H9 (cell line): ENCODE data around the gene HEPH. TPM values are rescaled to one million over a fixed set of nuclear protein-coding genes. Genes with fewer than 3 reads are reported as not detected.
"Not testable (repeated sequence)": the region's sequence is repeated elsewhere in the genome, so short reads cannot be mapped to it uniquely, and the experiment has no call there.

Source experiments
- DNase-seq: peaks from one replicate; pipeline ENCODE4 v3.0.0-alpha.2; 2017
- H2AFZ ChIP-seq: one replicate; pipeline ENCODE4 v1.6.1; 2013; ENCODE audit warnings: mild to moderate bottlenecking, low read length, control low read depth, moderate library complexity
- H2AK5ac ChIP-seq: 2 replicates; pipeline ENCODE4 v1.6.1; 2013; ENCODE audit warnings: low read length, control low read depth, mixed read lengths; ENCODE audit not compliant: insufficient read length
- H2BK120ac ChIP-seq: one replicate; pipeline ENCODE4 v1.6.1; 2013; ENCODE audit warnings: low read depth, mild to moderate bottlenecking, low read length, control low read depth, inconsistent platforms; ENCODE audit not compliant: poor library complexity, severe bottlenecking
- H2BK12ac ChIP-seq: 2 replicates; pipeline ENCODE4 v1.6.1; 2013; ENCODE audit warnings: low read length, control low read depth, mixed read lengths, low read depth; ENCODE audit not compliant: insufficient read length
- H2BK15ac ChIP-seq: 2 replicates; pipeline ENCODE4 v1.6.1; 2013; ENCODE audit warnings: low read depth, low read length, control low read depth
- H2BK20ac ChIP-seq: one replicate; pipeline ENCODE4 v1.6.1; 2013; ENCODE audit warnings: low read depth, mild to moderate bottlenecking, low read length, control low read depth, inconsistent platforms; ENCODE audit not compliant: poor library complexity, severe bottlenecking
- H2BK5ac ChIP-seq: 2 replicates; pipeline ENCODE4 v1.6.1; 2013; ENCODE audit warnings: low read length, control low read depth, mixed read lengths; ENCODE audit not compliant: insufficient read length
- H3K14ac ChIP-seq: 2 replicates; pipeline ENCODE4 v1.6.1; 2013; ENCODE audit warnings: low read length, control low read depth; ENCODE audit not compliant: insufficient read depth
- H3K18ac ChIP-seq: 2 replicates; pipeline ENCODE4 v1.6.1; 2013; ENCODE audit warnings: low read depth, mild to moderate bottlenecking, mixed read lengths, low read length, control low read depth; ENCODE audit not compliant: insufficient read length
- H3K23ac ChIP-seq: 2 replicates; pipeline ENCODE4 v1.6.1; 2013; ENCODE audit warnings: low read length, control low read depth, mixed read lengths, low read depth; ENCODE audit not compliant: insufficient read length
- H3K23me2 ChIP-seq: 2 replicates; pipeline ENCODE4 v1.6.1; 2013; ENCODE audit warnings: low read depth, mild to moderate bottlenecking, mixed read lengths, low read length, control low read depth; ENCODE audit not compliant: insufficient read length, poor library complexity, severe bottlenecking
- H3K27ac ChIP-seq: 2 replicates; pipeline ENCODE4 v1.5.1; 2013; ENCODE audit warnings: low read length, control low read depth, mixed read lengths, low read depth; ENCODE audit not compliant: insufficient read length
- H3K27me3 ChIP-seq: 2 replicates; pipeline ENCODE4 v1.6.1; 2013; ENCODE audit warnings: low read length, control low read depth, inconsistent platforms; ENCODE audit not compliant: insufficient read depth
- H3K4ac ChIP-seq: 2 replicates; pipeline ENCODE4 v1.6.1; 2013; ENCODE audit warnings: low read depth, mild to moderate bottlenecking, control low read depth, inconsistent platforms, low read length, moderate library complexity
- H3K4me1 ChIP-seq: 2 replicates; pipeline ENCODE4 v1.6.1; 2013; ENCODE audit warnings: low read length, control low read depth, inconsistent platforms; ENCODE audit not compliant: insufficient read depth
- H3K4me2 ChIP-seq: 2 replicates; pipeline ENCODE4 v1.6.1; 2013; ENCODE audit warnings: low read length, control low read depth, mixed read lengths; ENCODE audit not compliant: insufficient read length, insufficient read depth
- H3K56ac ChIP-seq: 2 replicates; pipeline ENCODE4 v1.6.1; 2013; ENCODE audit warnings: low read depth, mild to moderate bottlenecking, mixed read lengths, low read length, control low read depth; ENCODE audit not compliant: insufficient read length
- H3K79me1 ChIP-seq: 2 replicates; pipeline ENCODE4 v1.6.1; 2013; ENCODE audit warnings: low read depth, mild to moderate bottlenecking, moderate library complexity, low read length, control low read depth, inconsistent platforms; ENCODE audit not compliant: insufficient read depth, poor library complexity, severe bottlenecking
- H3K79me2 ChIP-seq: 2 replicates; pipeline ENCODE4 v1.6.1; 2013; ENCODE audit warnings: low read length, control low read depth, inconsistent platforms; ENCODE audit not compliant: insufficient read depth
- H3K9ac ChIP-seq: 2 replicates; pipeline ENCODE4 v1.6.1; 2013; ENCODE audit warnings: low read length, control low read depth, mixed read lengths; ENCODE audit not compliant: insufficient read length; ENCODE audit errors: extremely low read depth
- H3K9me3 ChIP-seq: one replicate; pipeline ENCODE4 v1.6.1; 2013; ENCODE audit warnings: low read depth, low read length, inconsistent platforms; ENCODE audit not compliant: control insufficient read depth
- H3T11ph ChIP-seq: one replicate; pipeline ENCODE4 v1.6.1; 2013; ENCODE audit warnings: mild to moderate bottlenecking, low read length, control low read depth, inconsistent platforms
- H4K20me1 ChIP-seq: one replicate; pipeline ENCODE4 v1.6.1; 2013; ENCODE audit not compliant: control insufficient read depth, insufficient read length, insufficient read depth
- H4K5ac ChIP-seq: 2 replicates; pipeline ENCODE4 v1.6.1; 2013; ENCODE audit warnings: low read depth, mild to moderate bottlenecking, mixed read lengths, low read length, control low read depth; ENCODE audit not compliant: insufficient read length
- H4K8ac ChIP-seq: replicated peaks from 2 replicates; pipeline ENCODE4 v1.6.1; 2013; ENCODE audit warnings: low read length, control low read depth, mixed read lengths, low read depth; ENCODE audit not compliant: insufficient read length
- H4K91ac ChIP-seq: 2 replicates; pipeline ENCODE4 v1.6.1; 2013; ENCODE audit warnings: low read depth, mild to moderate bottlenecking, moderate library complexity, mixed read lengths, low read length, control low read depth; ENCODE audit not compliant: insufficient read length
- H3K27ac Mint-ChIP-seq, 3 experiments: 2 replicates in 2 of 3; 3 replicates in 1 of 3; pipeline ENCODE4 v1.8.0; 2020 to 2021; ENCODE audit warnings: mixed read lengths in 3 of 3, mild to moderate bottlenecking in 1 of 3, moderate library complexity in 1 of 3
- H3K27me3 Mint-ChIP-seq: 2 replicates; pipeline ENCODE4 v1.8.0; 2021; ENCODE audit warnings: low read depth, mild to moderate bottlenecking, moderate library complexity, mixed read lengths
- H3K36me3 Mint-ChIP-seq, 3 experiments: 2 replicates in 2 of 3; 3 replicates in 1 of 3; pipeline ENCODE4 v1.8.0; 2020 to 2021; ENCODE audit warnings: low read depth in 3 of 3, mixed read lengths in 3 of 3; ENCODE audit not compliant: insufficient read depth in 1 of 3
- H3K4me1 Mint-ChIP-seq, 2 experiments: 2 replicates each; pipeline ENCODE4 v1.8.0; 2020; ENCODE audit warnings: mixed read lengths in 2 of 2
- H3K4me3 Mint-ChIP-seq, 2 experiments: 2 replicates in 1 of 2; 3 replicates in 1 of 2; pipeline ENCODE4 v1.8.0; 2020 to 2021; ENCODE audit warnings: mild to moderate bottlenecking in 2 of 2, mixed read lengths in 2 of 2, moderate library complexity in 1 of 2
- H3K9me3 Mint-ChIP-seq, 2 experiments: 2 replicates in 1 of 2; 3 replicates in 1 of 2; pipeline ENCODE4 v1.8.0; 2020; ENCODE audit warnings: mild to moderate bottlenecking in 2 of 2, mixed read lengths in 2 of 2, moderate library complexity in 1 of 2
- WGBS: extraction: QIAGEN DNeasy Blood & Tissue Kit; methylation state at CpG from one replicate; pipeline ENCODE4 v1.1.7; 2013; ENCODE audit warnings: missing lambda C conversion rate, low lambda C conversion rate, mixed read lengths; ENCODE audit not compliant: insufficient read length; ENCODE audit errors: extremely low coverage; 5-methylcytosine and 5-hydroxymethylcytosine counted together
- total RNA-seq: library from RNA; stranded (reverse); gene quantifications from 2 replicates; pipeline ENCODE4 v1.2.1, GENCODE V29; 2021
- TF ChIP-seq, protein P1 (sequence below): fragments of 200-600 bp; sonication (generic); conservative IDR thresholded peaks from 3 replicates; pipeline ENCODE4 v1.8.0; 2021; ENCODE audit warnings: antibody characterized with exemption, mild to moderate bottlenecking

HEPH gene
- total RNA-seq, 1 experiment from 2014 or later = 60.6 TPM

DNA sequence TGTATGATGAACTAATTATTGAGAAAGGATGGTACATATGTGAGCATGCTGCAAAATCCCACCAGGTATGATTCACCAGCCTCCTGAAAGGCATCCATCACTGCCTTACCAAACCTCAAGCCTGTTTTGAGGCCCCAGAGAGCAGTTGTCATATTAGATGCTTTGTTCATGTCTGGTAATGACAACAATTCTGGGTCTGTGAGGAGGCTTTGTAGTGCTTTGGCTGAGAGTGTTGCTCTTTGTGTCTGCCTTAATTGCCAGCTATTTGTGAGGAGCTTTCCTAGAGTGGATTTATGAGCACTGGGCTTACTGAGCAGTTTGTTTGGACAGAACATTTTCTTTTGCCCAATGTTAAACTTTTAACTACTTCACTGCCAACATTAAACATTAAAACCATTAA is 69.2 kb downstream of the HEPH start:
- H3K27me3 Mint-ChIP-seq = no peaks in the 10 kb centered on the region
- no peak overlapping the region for H2BK12ac ChIP-seq
- no peaks in the 10 kb centered on the region for H3K79me2 ChIP-seq
- no peak overlapping the region for H3K14ac ChIP-seq
- H3T11ph ChIP-seq = no peak overlapping the region
- peaks cover 32 to 42% (median 36%) of the 10 kb centered on the region in 3 experiments for H3K36me3 Mint-ChIP-seq
- H3K79me1 ChIP-seq = no peaks in the 10 kb centered on the region
- H2BK15ac ChIP-seq = no peak overlapping the region
- no peak overlapping the region for H2BK20ac ChIP-seq
- no peak overlapping the region for H3K4me3 Mint-ChIP-seq
- TF ChIP-seq, protein P1, sequence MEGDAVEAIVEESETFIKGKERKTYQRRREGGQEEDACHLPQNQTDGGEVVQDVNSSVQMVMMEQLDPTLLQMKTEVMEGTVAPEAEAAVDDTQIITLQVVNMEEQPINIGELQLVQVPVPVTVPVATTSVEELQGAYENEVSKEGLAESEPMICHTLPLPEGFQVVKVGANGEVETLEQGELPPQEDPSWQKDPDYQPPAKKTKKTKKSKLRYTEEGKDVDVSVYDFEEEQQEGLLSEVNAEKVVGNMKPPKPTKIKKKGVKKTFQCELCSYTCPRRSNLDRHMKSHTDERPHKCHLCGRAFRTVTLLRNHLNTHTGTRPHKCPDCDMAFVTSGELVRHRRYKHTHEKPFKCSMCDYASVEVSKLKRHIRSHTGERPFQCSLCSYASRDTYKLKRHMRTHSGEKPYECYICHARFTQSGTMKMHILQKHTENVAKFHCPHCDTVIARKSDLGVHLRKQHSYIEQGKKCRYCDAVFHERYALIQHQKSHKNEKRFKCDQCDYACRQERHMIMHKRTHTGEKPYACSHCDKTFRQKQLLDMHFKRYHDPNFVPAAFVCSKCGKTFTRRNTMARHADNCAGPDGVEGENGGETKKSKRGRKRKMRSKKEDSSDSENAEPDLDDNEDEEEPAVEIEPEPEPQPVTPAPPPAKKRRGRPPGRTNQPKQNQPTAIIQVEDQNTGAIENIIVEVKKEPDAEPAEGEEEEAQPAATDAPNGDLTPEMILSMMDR = no peak
- no peak overlapping the region for H2BK120ac ChIP-seq
- H3K9me3 ChIP-seq = peaks cover 22% of the 10 kb centered on the region
- no peak overlapping the region for H4K91ac ChIP-seq
- H3K4ac ChIP-seq = no peak overlapping the region
- no peak overlapping the region for H2AK5ac ChIP-seq
- DNase-seq = no peak
- no peak overlapping the region for H2AFZ ChIP-seq
- no peaks in the 10 kb centered on the region for H3K4me1 Mint-ChIP-seq
- H4K5ac ChIP-seq = no peak overlapping the region
- H3K27me3 ChIP-seq = no peaks in the 10 kb centered on the region
- no peak overlapping the region for H3K56ac ChIP-seq
- H4K8ac ChIP-seq = no peak overlapping the region
- no peaks in the 10 kb centered on the region for H3K4me1 ChIP-seq
- no peak overlapping the region for H3K18ac ChIP-seq
- H2BK5ac ChIP-seq = no peak overlapping the region
- H4K20me1 ChIP-seq = no peaks in the 10 kb centered on the region
- peaks cover 59 to 61% of the 10 kb centered on the region in 2 experiments for H3K9me3 Mint-ChIP-seq
- H3K23me2 ChIP-seq = no peaks in the 10 kb centered on the region
- no peak overlapping the region for H3K27ac Mint-ChIP-seq
- no peak overlapping the region for H3K9ac ChIP-seq
- no peak overlapping the region for H3K23ac ChIP-seq
- no peak overlapping the region for H3K27ac ChIP-seq
- H3K4me2 ChIP-seq = no peak overlapping the region

DNA sequence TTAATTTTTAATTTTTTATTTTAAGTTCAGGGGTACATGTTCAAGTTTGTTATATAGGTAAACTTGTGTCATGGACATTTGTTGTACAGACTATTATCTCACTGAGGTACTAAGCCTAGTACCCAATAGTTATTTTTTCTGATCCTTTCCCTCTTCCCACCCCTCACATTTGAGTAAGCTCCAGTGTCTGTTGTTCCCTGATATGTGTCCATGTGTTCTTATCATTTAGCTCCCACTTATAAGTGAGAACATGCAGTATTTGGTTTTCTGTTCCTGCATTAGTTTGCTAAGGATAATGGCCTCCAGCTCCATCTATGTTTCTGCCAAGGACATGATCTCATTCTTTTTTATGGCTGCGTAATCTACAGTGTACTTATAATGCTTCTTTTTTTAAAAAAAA is 69.9 kb downstream of the HEPH start:
- WGBS = no CpG with 5 or more reads among the region's 1 CpG

More for the DNA sequence above, 69.9 kb downstream of the HEPH start:
- H3K27ac Mint-ChIP-seq, H4K91ac ChIP-seq, H2BK20ac ChIP-seq, H3K4me3 Mint-ChIP-seq, H4K8ac ChIP-seq, H3K56ac ChIP-seq, H2BK15ac ChIP-seq, H3K4ac ChIP-seq, H3K27me3 ChIP-seq, H3K79me1 ChIP-seq, H3K4me1 Mint-ChIP-seq, H3K27me3 Mint-ChIP-seq, H3K23me2 ChIP-seq, H3K79me2 ChIP-seq, H3T11ph ChIP-seq, H4K20me1 ChIP-seq, H3K4me2 ChIP-seq, H4K5ac ChIP-seq, DNase-seq, H3K23ac ChIP-seq, H2AFZ ChIP-seq, H2AK5ac ChIP-seq, H3K9ac ChIP-seq, H3K27ac ChIP-seq, H3K4me1 ChIP-seq, H3K18ac ChIP-seq, H3K14ac ChIP-seq, H2BK120ac ChIP-seq, H2BK12ac ChIP-seq, H2BK5ac ChIP-seq: not testable (repeated sequence)
- Mint-ChIP-seq H3K9me3 (peaks cover 59 to 61% of the 10 kb centered on the region in 2 experiments), H3K36me3 (peaks cover 29 to 42% (median 38%) of the 10 kb centered on the region in 3 experiments)
- H3K9me3 ChIP-seq = peaks cover 27% of the 10 kb centered on the region
